ENCODE results near the gene TGOLN2. TPM values are rescaled to one million over a fixed set of nuclear protein-coding genes. Genes with fewer than 3 reads are reported as not detected.
"Not testable (repeated sequence)": the region's sequence is repeated elsewhere in the genome, so short reads cannot be mapped to it uniquely, and the experiment has no call there.

TGOLN2 gene
- total and polyA plus RNA-seq, 8 donors, result 90.3 to 133 (median 99.9) TPM

- DNase-seq (peak in 3 of 4 donors; percentile 27 to 65 (median 43)), ATAC-seq (peak; percentile 56)
- H3K4me3 ChIP-seq, result peak overlapping the region; percentile 68 to 86
- H3K9me3 ChIP-seq, result no peaks in the 10 kb centered on the region
- H3K27ac ChIP-seq, result peak overlapping the region; percentile 96 to 99
- intact Hi-C loops (cut with DNase I), result no loop called here
- H3K27me3 ChIP-seq, result no peaks in the 10 kb centered on the region
- H3K4me1 ChIP-seq, result peaks cover 20 to 58% of the 10 kb centered on the region in 2 donors
- peaks cover 0 to 27% of the 10 kb centered on the region in 2 donors for H3K36me3 ChIP-seq
- no peak for TF ChIP-seq CTCF (IDR thresholded peaks at IDR 0.05)
These were observed 498 bp downstream of the TGOLN2 start for GRCh38 chr2:85327160-85327821.

GRCh38 chr2:85326406-85327159 is 1.2 kb downstream of the TGOLN2 start:
- no peak for TF ChIP-seq CTCF (IDR thresholded peaks at IDR 0.05)
- peaks cover 20 to 64% of the 10 kb centered on the region in 2 donors for H3K4me1 ChIP-seq
- intact Hi-C loops (cut with DNase I), result no loop called here
- H3K9me3 ChIP-seq, result no peaks in the 10 kb centered on the region
- H3K27ac ChIP-seq, result peak overlapping the region; percentile 96 to 99
- peak; percentile 2 for ATAC-seq
- peak overlapping the region; percentile 68 to 86 for H3K4me3 ChIP-seq
- H3K27me3 ChIP-seq, result no peaks in the 10 kb centered on the region
- H3K36me3 ChIP-seq, result peaks cover 0 to 34% of the 10 kb centered on the region in 2 donors
- no peak for DNase-seq

DNA sequence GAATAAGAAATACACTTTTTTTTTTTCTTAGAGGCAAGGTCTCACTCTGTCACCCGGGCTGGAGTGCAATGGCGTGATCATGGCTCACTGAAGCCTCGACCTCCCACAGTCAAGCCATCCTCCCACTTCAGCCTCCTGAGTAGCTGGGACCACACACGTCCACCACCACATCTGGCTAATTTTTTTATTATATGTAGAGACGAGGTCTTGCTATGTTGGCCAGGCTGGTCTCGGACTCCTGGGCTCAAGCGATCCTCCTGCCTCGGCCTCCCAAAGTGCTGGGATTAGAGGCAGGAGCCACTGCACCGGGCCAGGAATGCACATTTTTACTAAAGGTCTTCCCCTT is 2.4 kb downstream of the TGOLN2 start:
- peaks cover 20 to 76% of the 10 kb centered on the region in 2 donors for H3K4me1 ChIP-seq
- H3K36me3 ChIP-seq, result peaks cover 0 to 45% of the 10 kb centered on the region in 2 donors
- H3K27me3 ChIP-seq, result no peaks in the 10 kb centered on the region
- ATAC-seq (no peak), DNase-seq (no peak)
- no peak for TF ChIP-seq CTCF (IDR thresholded peaks at IDR 0.05)
- intact Hi-C loops (cut with DNase I), result no loop called here
- H3K9me3 ChIP-seq, result no peaks in the 10 kb centered on the region
- H3K27ac ChIP-seq, result peak overlapping the region in 1 of 2 donors; percentile 99
- H3K4me3 ChIP-seq, result peak overlapping the region; percentile 68 to 86

GRCh38 chr2:85324639-85325465 is 2.9 kb downstream of the TGOLN2 start:
- intact Hi-C loops (cut with DNase I), result no loop called here
- Histone ChIP-seq H3K36me3 (peaks cover 0 to 51% of the 10 kb centered on the region in 2 donors), H3K27me3 (no peaks in the 10 kb centered on the region), H3K9me3 (no peaks in the 10 kb centered on the region), H3K27ac (peak overlapping the region in 1 of 2 donors; percentile 99), H3K4me3 (peak overlapping the region; percentile 68 to 86), H3K4me1 (peaks cover 20 to 81% of the 10 kb centered on the region in 2 donors)
- DNase-seq, result no peak
- no peak for TF ChIP-seq CTCF (IDR thresholded peaks at IDR 0.05)
- no peak for ATAC-seq

DNA sequence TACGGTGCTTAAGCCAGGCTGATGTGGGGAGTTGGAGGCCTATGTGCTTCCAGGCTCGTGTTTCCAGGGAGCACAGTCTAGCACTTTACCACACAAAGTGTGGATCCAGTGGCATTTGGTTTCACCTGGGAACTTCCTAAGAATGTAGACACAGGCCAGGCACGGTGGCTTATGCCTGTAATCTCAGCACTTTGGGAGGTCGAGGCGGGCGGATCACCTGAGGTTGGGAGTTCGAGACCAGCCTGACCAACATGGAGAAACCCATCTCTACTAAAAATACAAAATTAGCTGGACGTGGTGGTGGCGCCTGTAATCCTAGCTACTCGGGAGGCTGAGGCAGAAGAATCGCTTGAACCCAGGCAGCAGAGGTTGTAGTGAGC is 3.8 kb downstream of the TGOLN2 start:
- Histone ChIP-seq H3K36me3 (peaks cover 0 to 60% of the 10 kb centered on the region in 2 donors), H3K27ac (peak overlapping the region in 1 of 2 donors; percentile 99), H3K4me1 (peaks cover 20 to 89% of the 10 kb centered on the region in 2 donors), H3K4me3 (peak overlapping the region in 1 of 2 donors; percentile 6)
- H3K27me3 ChIP-seq; intact Hi-C loops (cut with DNase I); ATAC-seq; H3K9me3 ChIP-seq; DNase-seq: not testable (repeated sequence)
